GM12878 (cell line): ENCODE results near the gene ODAD2.

Experiments used
- CHD2 ChIP-seq: IDR thresholded peaks from 2 replicates; pipeline ENCODE4 v1.6.1; 2011; ENCODE audit warnings: low read depth, low read length, improper control_type of control experiment, borderline replicate concordance
- CTCF ChIP-seq, 3 experiments: IDR thresholded peaks in 2 of 3; conservative IDR thresholded peaks in 1 of 3; 2 replicates each; pipeline ENCODE4 v1.5.1; 2011; ENCODE audit warnings: low read depth in 3 of 3, low read length in 3 of 3, mild to moderate bottlenecking in 3 of 3, control low read depth in 2 of 3, moderate library complexity in 2 of 3, inconsistent platforms in 1 of 3, mixed read lengths in 1 of 3; ENCODE audit not compliant: control insufficient read depth in 2 of 3, insufficient read depth in 1 of 3; ENCODE audit errors: extremely low read depth in 1 of 3
- E2F4 ChIP-seq: IDR thresholded peaks from 2 replicates; pipeline ENCODE4 v1.6.1; 2012; ENCODE audit warnings: low read depth, low read length, improper control_type of control experiment
- EP300 ChIP-seq, 2 experiments: fragments of 150-350 bp in 1 of 2; IDR thresholded peaks; 2 replicates each; pipeline ENCODE4 v1.6.1; 2011 to 2012; ENCODE audit warnings: low read depth in 2 of 2, low read length in 2 of 2, borderline replicate concordance in 1 of 2, improper control_type of control experiment in 1 of 2, inconsistent platforms in 1 of 2; ENCODE audit not compliant: control insufficient read depth in 1 of 2
- EZH2 ChIP-seq: IDR thresholded peaks from 2 replicates; pipeline ENCODE4 v1.6.1; 2012; ENCODE audit warnings: low read depth, mild to moderate bottlenecking, control low read depth, inconsistent platforms, low read length, borderline replicate concordance; ENCODE audit not compliant: control insufficient read depth
- JUNB ChIP-seq: IDR thresholded peaks from 2 replicates; pipeline ENCODE4 v1.6.1; 2016; ENCODE audit warnings: antibody characterized with exemption, mild to moderate bottlenecking
- JUND ChIP-seq: IDR thresholded peaks from 2 replicates; pipeline ENCODE4 v1.6.1; 2012; ENCODE audit warnings: low read depth, mild to moderate bottlenecking, low read length, improper control_type of control experiment, moderate library complexity
- MXI1 ChIP-seq: fragments of 150-350 bp; IDR thresholded peaks from 2 replicates; pipeline ENCODE4 v1.6.1; 2011; ENCODE audit warnings: low read depth, mild to moderate bottlenecking, inconsistent platforms, low read length, improper control_type of control experiment
- NBN ChIP-seq: fragments of 450-650 bp; IDR thresholded peaks from 2 replicates; pipeline ENCODE4 v1.6.1; 2016
- NRF1 ChIP-seq: conservative IDR thresholded peaks from 2 replicates; pipeline ENCODE4 v1.6.1; 2011; ENCODE audit warnings: mild to moderate bottlenecking, low read depth, low read length, improper control_type of control experiment
- POLR2AphosphoS5 ChIP-seq: IDR thresholded peaks from 2 replicates; pipeline ENCODE4 v1.6.1; 2011; ENCODE audit warnings: mild to moderate bottlenecking, low read length, inconsistent platforms
- SP1 ChIP-seq: IDR thresholded peaks from one replicate; pipeline ENCODE4 v1.6.1; 2011; ENCODE audit warnings: low read depth, low read length
- USF1 ChIP-seq: IDR thresholded peaks from 2 replicates; pipeline ENCODE4 v1.6.1; 2011; ENCODE audit warnings: borderline replicate concordance, low read depth, mild to moderate bottlenecking, moderate library complexity, mixed read lengths, low read length; ENCODE audit not compliant: insufficient read depth; ENCODE audit errors: extremely low read length

- no peak for TF ChIP-seq CHD2
- TF ChIP-seq EZH2: no peak
- no peak for TF ChIP-seq MXI1
- no peak for TF ChIP-seq USF1
- no peak for TF ChIP-seq POLR2AphosphoS5
- TF ChIP-seq NRF1: no peak
- no peak for TF ChIP-seq SP1
- TF ChIP-seq NBN: no peak
- TF ChIP-seq CTCF (IDR thresholded peaks at IDR 0.05 in 2 of 3, conservative IDR thresholded peaks at IDR 0.05 in 1 of 3; ENCODE audit: control insufficient read depth in 2 of 3, extremely low read depth in 1 of 3, insufficient read depth in 1 of 3, low read depth in 3 of 3, low read length in 3 of 3): no peak
- no peak for TF ChIP-seq JUND
- no peak for TF ChIP-seq EP300 (IDR thresholded peaks at IDR 0.05; ENCODE audit: borderline replicate concordance in 1 of 2, control insufficient read depth in 1 of 2, low read depth in 2 of 2, low read length in 2 of 2)
- no peak for TF ChIP-seq E2F4
- TF ChIP-seq JUNB: no peak
Measured at GRCh38 chr10:27949528-27950241, 49.2 kb downstream of the ODAD2 start.
